CMK (cell line): Measurements from ENCODE around the gene SGMS2.

Source experiments
- DNase-seq: peaks from one replicate; pipeline ENCODE4 v3.0.0-alpha.2; 2010; ENCODE audit warnings: low read depth

Gene SGMS2

DNA sequence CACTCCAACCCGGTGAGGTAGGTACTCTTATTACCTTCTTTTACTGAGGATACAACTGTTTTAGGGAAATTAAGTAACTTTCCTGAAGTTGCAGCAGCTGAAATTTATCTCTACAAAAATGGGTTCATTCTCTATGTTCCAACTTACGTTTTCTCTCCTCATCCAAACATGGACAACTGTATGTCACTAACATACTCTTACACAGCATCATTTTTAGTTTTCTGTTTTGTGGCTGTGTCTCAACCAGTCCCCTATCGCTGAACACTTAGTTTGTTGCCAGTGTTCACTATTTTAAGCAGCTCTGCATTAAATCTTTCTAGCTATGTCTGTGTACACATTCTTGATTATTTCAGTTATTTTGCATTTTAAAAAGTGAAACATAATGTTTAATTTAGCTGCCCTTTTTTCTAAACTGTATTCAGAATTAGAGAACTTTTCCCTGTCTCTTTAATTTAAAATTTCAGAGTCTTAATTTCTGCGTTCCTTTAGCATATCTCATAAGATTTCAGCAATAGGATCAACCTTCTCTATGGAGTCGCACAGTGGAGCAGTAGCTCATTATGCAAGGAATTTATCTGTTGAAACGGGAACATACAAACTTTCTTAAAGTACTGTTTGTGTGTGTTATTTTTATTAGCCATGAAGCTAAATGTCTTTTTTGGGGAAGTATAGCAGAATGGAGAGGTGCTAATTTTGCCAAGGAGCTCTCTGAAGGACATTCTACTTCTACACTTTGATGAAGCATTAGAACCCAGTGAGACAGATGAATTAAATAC lies 3.8 kb downstream of the SGMS2 start:
- DNase-seq = no peak

DNA sequence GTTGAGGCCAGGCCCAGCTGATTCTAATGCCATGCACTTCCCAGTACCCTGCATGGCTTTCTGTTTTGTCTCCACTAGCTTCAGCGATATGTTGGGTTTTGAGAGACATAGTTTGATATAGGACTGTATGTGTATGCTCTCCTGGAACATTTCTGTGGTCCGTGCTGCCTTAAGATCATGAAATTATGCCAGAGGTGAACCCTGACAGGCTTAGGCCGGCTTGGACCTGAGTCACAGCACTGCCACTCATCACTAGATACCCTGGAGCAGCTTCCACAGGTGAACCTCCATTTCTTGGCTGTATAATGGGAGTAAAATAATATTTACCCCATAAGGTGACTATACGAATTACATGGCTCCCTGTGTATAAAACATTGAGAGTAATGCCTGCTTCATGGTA lies 6.4 kb downstream of the SGMS2 start:
- no peak for DNase-seq

- DNase-seq = no peak
Measured at GRCh38 chr4:107832275-107832807, 7.6 kb downstream of the SGMS2 start.

GRCh38 chr4:107834241-107834794 lies 9.6 kb downstream of the SGMS2 start:
- no peak for DNase-seq

- DNase-seq = no peak
Measured at GRCh38 chr4:107835406-107835805, 10.7 kb downstream of the SGMS2 start.

DNA sequence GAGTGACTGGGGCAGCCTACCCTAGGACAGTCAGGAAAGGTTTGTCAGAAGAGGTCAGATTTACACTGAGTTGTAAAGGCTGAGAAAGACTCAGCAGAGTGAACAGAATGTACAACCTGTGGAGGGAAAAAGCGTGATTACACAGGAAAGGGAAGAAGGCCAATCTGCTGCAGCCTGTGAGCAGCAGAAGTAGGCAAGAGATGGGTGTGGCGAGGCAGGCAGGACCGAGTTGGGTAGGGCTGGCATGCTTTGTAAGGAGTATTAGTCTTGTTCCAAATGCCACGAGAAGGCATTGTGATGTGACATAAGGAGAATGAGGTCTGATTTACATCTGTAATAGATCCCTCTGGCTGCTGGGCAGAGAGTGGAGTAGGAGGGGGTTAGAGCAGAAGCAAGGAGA lies 12.6 kb downstream of the SGMS2 start:
- no peak for DNase-seq

GRCh38 chr4:107837776-107838618 lies 13.3 kb downstream of the SGMS2 start:
- no peak for DNase-seq

DNA sequence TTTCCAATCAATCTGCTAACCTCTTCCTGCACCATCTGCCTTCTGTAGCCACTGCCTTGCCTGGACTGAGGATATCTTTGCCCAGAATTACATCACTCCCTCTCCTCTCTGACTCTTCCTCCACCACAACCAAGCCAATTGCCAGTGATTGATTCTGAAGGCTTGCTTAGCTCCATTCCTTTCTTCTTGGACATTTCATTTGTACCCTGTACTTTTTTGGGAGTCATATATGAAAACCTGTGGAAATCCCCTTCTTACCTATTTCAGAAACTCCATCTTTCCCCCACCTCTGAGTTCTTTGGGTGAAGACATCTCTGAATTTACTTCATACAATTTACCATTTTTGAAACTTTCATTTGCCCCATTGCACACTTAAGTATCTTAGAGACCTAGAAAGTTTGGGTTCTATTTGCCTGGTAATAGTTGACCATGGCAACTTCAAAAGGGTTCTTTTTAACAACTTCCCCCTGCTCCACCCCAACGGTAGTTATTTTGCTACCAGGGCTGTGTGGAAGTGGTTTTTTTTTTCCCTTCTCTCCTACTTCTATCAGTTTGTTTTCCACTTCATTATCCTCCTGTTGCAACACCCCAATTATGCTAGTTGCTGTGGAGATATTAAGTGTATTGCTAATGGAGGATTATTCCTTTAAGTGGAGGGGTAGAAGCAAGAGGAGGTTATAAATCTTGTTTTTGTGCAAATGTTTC lies 14.3 kb downstream of the SGMS2 start:
- DNase-seq = no peak

DNA sequence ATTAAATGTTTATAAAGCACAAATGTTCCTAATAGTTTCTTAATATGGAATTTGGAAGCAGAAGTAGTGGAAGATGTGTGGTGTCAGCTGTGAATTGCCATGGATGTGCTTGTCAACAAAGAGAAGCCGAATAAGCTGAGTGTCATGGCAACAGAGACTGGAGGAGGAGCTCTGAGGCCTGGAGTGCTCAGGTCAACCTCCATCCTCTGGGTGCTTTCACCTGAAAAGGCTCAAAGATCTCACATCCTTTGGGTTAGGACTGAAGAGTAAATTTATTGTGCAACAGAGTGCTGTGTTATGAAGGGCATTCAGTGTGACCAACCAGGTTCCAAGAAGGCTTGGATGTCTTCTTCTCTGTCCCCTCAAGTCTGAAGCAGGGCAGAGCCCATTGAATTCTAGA lies 18.7 kb downstream of the SGMS2 start:
- no peak for DNase-seq

- DNase-seq = no peak
Measured at GRCh38 chr4:107845681-107846080, 20.9 kb downstream of the SGMS2 start.

- no peak for DNase-seq
Measured at GRCh38 chr4:107850438-107850837, 25.7 kb downstream of the SGMS2 start.

- no peak for DNase-seq
Measured at GRCh38 chr4:107853444-107854355, 29.0 kb downstream of the SGMS2 start.

DNA sequence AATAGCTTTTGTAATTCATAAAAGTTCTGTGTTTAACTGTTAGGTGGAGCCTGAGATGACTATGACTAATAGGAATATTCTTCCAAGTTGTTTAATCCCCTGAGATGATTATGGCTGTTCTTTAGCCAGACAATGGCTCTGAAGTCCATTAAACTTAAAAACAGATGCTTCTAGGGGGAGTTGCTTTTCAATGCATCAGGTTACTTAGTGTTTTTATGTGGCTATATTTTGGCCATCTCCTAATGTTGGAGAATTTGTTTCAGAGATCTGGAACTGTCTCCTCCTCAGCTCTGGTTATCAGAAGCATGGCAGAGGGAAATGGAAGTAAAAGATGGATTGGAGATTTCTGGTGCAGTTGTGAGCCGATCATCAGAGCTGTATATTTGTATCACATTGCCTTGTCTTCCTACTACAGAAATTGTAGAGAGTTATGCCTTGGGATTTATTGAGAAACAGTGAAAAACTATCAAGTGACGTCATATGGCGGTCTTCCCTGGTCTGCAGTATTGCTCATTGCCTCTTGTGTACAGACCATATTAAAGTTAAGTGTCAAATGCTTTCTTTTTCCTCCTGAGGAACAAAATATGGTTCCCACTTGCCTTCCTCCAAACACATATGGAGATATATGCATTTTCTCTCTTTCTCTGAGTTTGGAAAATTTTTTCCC lies 29.8 kb downstream of the SGMS2 start:
- DNase-seq = no peak

DNA sequence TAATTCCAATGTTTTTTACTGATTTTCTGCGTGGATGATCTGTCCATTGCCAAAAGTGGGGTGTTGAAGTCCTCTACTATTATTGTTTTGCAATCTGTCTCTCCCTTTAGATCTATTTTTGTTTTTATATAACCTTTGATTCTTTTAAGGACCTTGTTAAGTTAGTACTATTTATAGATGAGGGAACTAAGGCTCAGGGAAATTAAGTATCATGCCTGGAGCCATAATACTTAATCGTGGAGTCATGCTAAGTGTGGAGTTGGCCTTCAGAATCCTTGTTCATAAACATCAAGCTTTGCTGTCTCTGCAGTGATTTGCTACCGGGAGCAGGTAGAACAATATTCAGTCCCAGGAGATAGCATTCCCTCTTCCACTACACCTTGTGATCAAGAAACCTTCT lies 31.0 kb downstream of the SGMS2 start:
- no peak for DNase-seq

DNA sequence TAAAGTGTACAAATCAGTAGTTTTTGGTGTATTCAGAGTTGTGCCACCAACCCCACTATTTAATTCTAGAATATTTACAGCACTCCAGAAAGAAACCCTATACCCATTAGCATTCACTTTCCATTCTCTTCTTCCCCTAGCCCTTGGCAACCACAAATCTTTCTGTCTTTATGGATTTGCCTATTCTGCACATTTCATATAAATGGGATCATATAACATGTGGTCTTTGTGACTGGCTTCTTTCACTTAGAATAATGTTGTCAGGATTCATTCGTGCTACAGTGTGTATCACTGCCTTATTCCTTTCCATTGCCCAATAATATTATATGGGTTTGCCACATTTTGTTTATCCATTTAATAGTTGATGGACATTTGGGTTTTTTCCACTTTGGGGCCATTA lies 32.2 kb downstream of the SGMS2 start:
- DNase-seq = no peak

GRCh38 chr4:107857741-107858140 lies 33.0 kb downstream of the SGMS2 start:
- no peak for DNase-seq

- no peak for DNase-seq
Measured at GRCh38 chr4:107858158-107858742, 33.5 kb downstream of the SGMS2 start.

DNA sequence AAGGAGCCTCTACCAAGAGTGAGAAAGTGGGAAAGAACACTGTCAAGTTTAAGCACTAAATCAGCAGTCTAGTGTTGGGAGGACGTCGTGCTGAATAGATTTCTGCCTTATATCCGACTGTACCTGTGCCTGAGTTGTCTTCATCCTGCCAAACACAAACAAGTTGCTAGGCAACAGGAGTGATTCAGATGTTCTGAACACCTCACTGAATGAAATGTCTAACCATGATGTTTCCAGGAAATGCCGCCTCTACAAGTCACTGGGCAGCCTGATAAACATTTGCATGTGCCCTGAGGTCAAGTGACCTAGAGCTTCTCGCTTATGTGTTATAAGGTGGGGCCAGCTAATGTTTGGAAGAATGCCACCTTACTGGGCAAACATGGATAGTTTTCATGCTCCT lies 37.9 kb downstream of the SGMS2 start:
- DNase-seq = no peak

DNA sequence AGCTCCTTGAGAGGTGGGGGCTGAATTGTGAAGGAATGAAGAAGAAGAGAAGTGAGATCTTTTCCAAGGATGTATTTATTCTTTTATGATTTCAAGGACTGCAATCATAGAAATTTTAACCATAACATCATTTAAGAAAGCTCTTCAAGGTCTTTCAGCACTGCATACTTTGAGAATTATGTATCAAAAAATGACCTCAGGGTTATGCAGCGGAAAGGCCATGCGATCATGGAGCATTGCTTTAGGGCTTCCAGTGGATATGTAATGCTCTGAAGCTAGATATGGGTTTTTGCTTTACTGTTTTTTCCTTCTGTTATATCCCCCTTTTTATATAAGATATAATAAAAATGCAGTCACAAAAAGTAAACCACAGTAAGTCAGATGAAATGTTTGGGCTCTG lies 38.7 kb downstream of the SGMS2 start:
- no peak for DNase-seq

DNA sequence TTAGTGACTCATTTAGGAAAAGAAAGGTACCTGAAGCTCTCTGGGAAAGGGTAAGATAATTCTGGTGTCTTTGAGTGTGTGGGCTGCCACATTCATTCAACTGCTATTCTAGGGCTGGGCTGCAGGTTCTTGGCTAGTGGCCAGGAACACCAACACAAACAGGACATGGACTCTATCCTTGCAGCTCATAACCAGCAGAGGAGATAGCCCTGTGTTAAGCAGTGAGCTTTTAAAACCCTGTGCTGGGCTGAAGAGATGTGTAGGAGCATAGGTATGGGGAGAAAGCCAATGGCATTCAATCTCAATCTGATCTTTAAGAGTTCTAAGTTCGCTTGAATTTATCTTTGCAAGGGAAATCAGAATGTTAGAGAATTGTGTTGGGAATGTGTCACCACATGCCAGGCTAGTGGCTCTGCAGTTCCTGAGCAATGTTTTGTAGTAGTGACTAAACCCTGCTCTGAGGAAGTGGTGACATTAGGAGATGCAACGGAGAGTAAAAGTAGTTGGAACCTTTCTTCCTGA lies 39.2 kb downstream of the SGMS2 start:
- DNase-seq = no peak
